PC-3 (cell line): ENCODE results near the gene CD6. TPM values are rescaled to one million over a fixed set of nuclear protein-coding genes. Genes with fewer than 3 reads are reported as not detected.

Experiments
- ATAC-seq: fragments of 200-7000 bp; cut with Tn5 transposase; 2 replicates; pipeline ENCODE4 v1.9.1; 2020; ENCODE audit warnings: mild to moderate bottlenecking, moderate library complexity
- Bru-seq: library from RNA; stranded (reverse); fragments of 400-500 nt; gene quantifications from one replicate; lab custom pipeline; 2021; lab: Mats Ljungman, UMichigan
- BruChase-seq, 2 experiments: library from RNA; stranded (reverse); fragments of 400-500 nt; gene quantifications; one replicate each; lab custom pipeline; 2021; lab: Mats Ljungman, UMichigan
- BruUV-seq: library from RNA; stranded (reverse); fragments of 400-500 nt; replicated peaks from 2 replicates; lab custom pipeline; 2021; lab: Mats Ljungman, UMichigan
- CTCF ChIA-PET: fragments of 300-600 bp; sonication (Branson Sonifier 250); formaldehyde crosslinking; loops from one replicate; lab custom pipeline; 2022; ENCODE audit warnings: antibody characterized with exemption; lab: Charles Lee
- POLR2A ChIA-PET: fragments of 300-600 bp; sonication (Branson Sonifier 250); formaldehyde crosslinking; loops from one replicate; lab custom pipeline; 2022; ENCODE audit warnings: antibody characterized with exemption; ENCODE audit not compliant: unreplicated experiment; lab: Charles Lee
- DNase-seq: peaks from one replicate; pipeline ENCODE4 v3.0.0-alpha.2; 2015
- H2AFZ ChIP-seq: fragments of 300-600 bp; sonication (generic); 2 replicates; pipeline ENCODE4 v1.6.0; 2016; ENCODE audit warnings: antibody characterized with exemption, low read length
- H3F3A ChIP-seq: fragments of 300-600 bp; sonication (generic); one replicate; pipeline ENCODE4 v1.6.0; 2017; ENCODE audit warnings: antibody characterized with exemption, low read length, control low read depth, mild to moderate bottlenecking; ENCODE audit not compliant: unreplicated experiment
- H3K27ac ChIP-seq: fragments of 300-600 bp; sonication (generic); 2 replicates; pipeline ENCODE4 v1.5.1; 2016; ENCODE audit warnings: mild to moderate bottlenecking, low read length
- H3K27me3 ChIP-seq: fragments of 300-600 bp; sonication (generic); 2 replicates; pipeline ENCODE4 v1.6.1; 2016; ENCODE audit warnings: low read length, mixed read lengths
- H3K36me3 ChIP-seq: fragments of 300-600 bp; sonication (generic); 2 replicates; pipeline ENCODE4 v1.6.1; 2016; ENCODE audit warnings: low read depth, mixed run types, low read length, mixed read lengths
- H3K4me1 ChIP-seq: fragments of 300-600 bp; sonication (generic); 2 replicates; pipeline ENCODE4 v1.5.1; 2016; ENCODE audit warnings: low read length; ENCODE audit not compliant: insufficient read depth
- H3K4me2 ChIP-seq: fragments of 300-600 bp; sonication (generic); 2 replicates; pipeline ENCODE4 v1.6.0; 2016; ENCODE audit warnings: low read length
- H3K4me3 ChIP-seq: fragments of 300-600 bp; sonication (generic); 2 replicates; pipeline ENCODE4 v1.5.1; 2016; ENCODE audit warnings: mild to moderate bottlenecking, low read length, mixed read lengths
- H3K79me2 ChIP-seq: fragments of 300-600 bp; sonication (generic); 2 replicates; pipeline ENCODE4 v1.6.1; 2017; ENCODE audit warnings: low read length, mixed read lengths
- H3K9ac ChIP-seq: fragments of 300-600 bp; sonication (generic); 2 replicates; pipeline ENCODE4 v1.6.0; 2016; ENCODE audit warnings: mild to moderate bottlenecking, low read length
- H3K9me2 ChIP-seq: fragments of 300-600 bp; sonication (generic); replicated peaks from 2 replicates; pipeline ENCODE4 v1.6.1; 2016; ENCODE audit warnings: mixed run types, low read length, mixed read lengths
- H3K9me3 ChIP-seq: fragments of 300-600 bp; sonication (generic); 2 replicates; pipeline ENCODE4 v1.6.1; 2016; ENCODE audit warnings: low read length, mixed read lengths
- H4K20me1 ChIP-seq: fragments of 300-600 bp; sonication (generic); 2 replicates; pipeline ENCODE4 v1.6.1; 2016; ENCODE audit warnings: low read length, mixed read lengths
- EZH2 ChIP-seq: fragments of 300-600 bp; sonication (generic); IDR thresholded peaks from one replicate; pipeline ENCODE4 v1.6.1; 2017; ENCODE audit warnings: antibody characterized with exemption, mild to moderate bottlenecking, low read length; ENCODE audit not compliant: unreplicated experiment
- EZH2phosphoT487 ChIP-seq: fragments of 300-600 bp; sonication (generic); IDR thresholded peaks from 2 replicates; pipeline ENCODE4 v1.6.1; 2018; ENCODE audit warnings: mild to moderate bottlenecking, antibody characterized with exemption, low read length, borderline replicate concordance
- intact Hi-C: fragments of 100-400 bp; cut with micrococcal nuclease; formaldehyde crosslinking; loops from 2 replicates; pipeline ENCODE4 v1.9.0; 2023
- long read RNA-seq: library from polyadenylated mRNA; unstranded; transcript quantifications from one replicate; pipeline ENCODE4 v2.0.0, GENCODE V29; 2021; ENCODE audit not compliant: unreplicated experiment
- total RNA-seq: library from RNA; depleted of rRNA; stranded (reverse); fragments of >200 nt; gene quantifications from 2 replicates; pipeline ENCODE4 v1.2.3, GENCODE V29; 2014; rRNA removed
- TF ChIP-seq, protein P1 (sequence below): fragments of 300-600 bp; sonication (generic); conservative IDR thresholded peaks from 2 replicates; pipeline ENCODE4 v1.5.1; 2017; ENCODE audit warnings: antibody characterized with exemption, low read depth, mild to moderate bottlenecking, low read length

CD6 gene, protein sequence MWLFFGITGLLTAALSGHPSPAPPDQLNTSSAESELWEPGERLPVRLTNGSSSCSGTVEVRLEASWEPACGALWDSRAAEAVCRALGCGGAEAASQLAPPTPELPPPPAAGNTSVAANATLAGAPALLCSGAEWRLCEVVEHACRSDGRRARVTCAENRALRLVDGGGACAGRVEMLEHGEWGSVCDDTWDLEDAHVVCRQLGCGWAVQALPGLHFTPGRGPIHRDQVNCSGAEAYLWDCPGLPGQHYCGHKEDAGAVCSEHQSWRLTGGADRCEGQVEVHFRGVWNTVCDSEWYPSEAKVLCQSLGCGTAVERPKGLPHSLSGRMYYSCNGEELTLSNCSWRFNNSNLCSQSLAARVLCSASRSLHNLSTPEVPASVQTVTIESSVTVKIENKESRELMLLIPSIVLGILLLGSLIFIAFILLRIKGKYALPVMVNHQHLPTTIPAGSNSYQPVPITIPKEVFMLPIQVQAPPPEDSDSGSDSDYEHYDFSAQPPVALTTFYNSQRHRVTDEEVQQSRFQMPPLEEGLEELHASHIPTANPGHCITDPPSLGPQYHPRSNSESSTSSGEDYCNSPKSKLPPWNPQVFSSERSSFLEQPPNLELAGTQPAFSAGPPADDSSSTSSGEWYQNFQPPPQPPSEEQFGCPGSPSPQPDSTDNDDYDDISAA
- total RNA-seq (not detected in 2 replicates), Bru-seq, nascent RNA (percentile 2 among the genes with signal in this experiment), BruChase-seq, experiment 1, labeled RNA remaining after a 6-hour chase (percentile 11 among the genes with signal in this experiment), BruChase-seq, experiment 2, labeled RNA remaining after a 2-hour chase (percentile 5 among the genes with signal in this experiment)
- long read RNA-seq: 0 reads

DNA sequence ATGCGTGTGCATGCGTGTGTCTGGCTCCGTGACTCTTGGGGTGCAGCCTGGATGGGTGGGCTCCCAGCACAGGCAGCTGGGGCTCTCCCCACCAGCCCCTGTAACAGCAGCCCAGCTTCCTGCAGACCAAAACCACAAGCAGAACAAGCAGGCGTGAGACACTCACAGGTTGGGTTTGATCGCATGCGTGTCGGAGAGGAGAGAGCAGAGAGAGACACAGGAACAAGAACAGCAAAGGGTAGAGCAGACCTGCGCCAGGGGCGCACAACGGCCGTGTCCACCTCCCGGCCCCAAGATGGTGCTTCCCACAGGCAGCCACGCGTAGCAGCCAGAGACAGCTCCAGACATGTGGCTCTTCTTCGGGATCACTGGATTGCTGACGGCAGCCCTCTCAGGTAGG is at the start of gene CD6:
CD6 (plus strand) TSS at position 161 of the 400 bp plus-strand sequence; CDS start at position 347, 186 bp downstream.
- intact Hi-C loops: no loop called here

GRCh38 chr11:60921777-60922335 is 49.6 kb upstream of the CD6 start:
- ChIA-PET CTCF (no interaction called here), POLR2A (no interaction called here)
- H3F3A ChIP-seq: no peaks in the 10 kb centered on the region
- TF ChIP-seq EZH2 (no peak), EZH2phosphoT487 (no peak)
- TF ChIP-seq, protein P1, sequence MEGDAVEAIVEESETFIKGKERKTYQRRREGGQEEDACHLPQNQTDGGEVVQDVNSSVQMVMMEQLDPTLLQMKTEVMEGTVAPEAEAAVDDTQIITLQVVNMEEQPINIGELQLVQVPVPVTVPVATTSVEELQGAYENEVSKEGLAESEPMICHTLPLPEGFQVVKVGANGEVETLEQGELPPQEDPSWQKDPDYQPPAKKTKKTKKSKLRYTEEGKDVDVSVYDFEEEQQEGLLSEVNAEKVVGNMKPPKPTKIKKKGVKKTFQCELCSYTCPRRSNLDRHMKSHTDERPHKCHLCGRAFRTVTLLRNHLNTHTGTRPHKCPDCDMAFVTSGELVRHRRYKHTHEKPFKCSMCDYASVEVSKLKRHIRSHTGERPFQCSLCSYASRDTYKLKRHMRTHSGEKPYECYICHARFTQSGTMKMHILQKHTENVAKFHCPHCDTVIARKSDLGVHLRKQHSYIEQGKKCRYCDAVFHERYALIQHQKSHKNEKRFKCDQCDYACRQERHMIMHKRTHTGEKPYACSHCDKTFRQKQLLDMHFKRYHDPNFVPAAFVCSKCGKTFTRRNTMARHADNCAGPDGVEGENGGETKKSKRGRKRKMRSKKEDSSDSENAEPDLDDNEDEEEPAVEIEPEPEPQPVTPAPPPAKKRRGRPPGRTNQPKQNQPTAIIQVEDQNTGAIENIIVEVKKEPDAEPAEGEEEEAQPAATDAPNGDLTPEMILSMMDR: no peak
- BruUV-seq: no TSS peak
- intact Hi-C loops: no loop called here
- no peak overlapping the region for H3K4me2 ChIP-seq
- H3K4me1 ChIP-seq: peaks cover 40% of the 10 kb centered on the region
- no peak overlapping the region for H3K9ac ChIP-seq
- H3K4me3 ChIP-seq: no peak overlapping the region
- peaks cover 13% of the 10 kb centered on the region for H4K20me1 ChIP-seq
- peaks cover 42% of the 10 kb centered on the region for H3K79me2 ChIP-seq
- no peak overlapping the region for H3K27ac ChIP-seq
- H3K9me2 ChIP-seq: no peaks in the 10 kb centered on the region
- no peaks in the 10 kb centered on the region for H3K27me3 ChIP-seq
- H3K36me3 ChIP-seq: peaks cover 27% of the 10 kb centered on the region; the same call in 1 of the 2 replicates
- no peak for ATAC-seq
- no peak overlapping the region for H2AFZ ChIP-seq
- DNase-seq: no peak
- H3K9me3 ChIP-seq: no peaks in the 10 kb centered on the region

More for the DNA sequence above, at the start of gene CD6:
- Histone ChIP-seq H4K20me1 (no peaks in the 10 kb centered on the region), H3K4me2 (no peak within 1 kb of the TSS), H3K9me2 (no peaks in the 10 kb centered on the region), H3K9ac (no peak within 1 kb of the TSS), H3K4me3 (no peak within 1 kb of the TSS), H3K79me2 (no peaks in the 10 kb centered on the region), H3K27me3 (peaks cover 26% of the 10 kb centered on the region), H3K27ac (no peak within 1 kb of the TSS), H3F3A (no peaks in the 10 kb centered on the region), H3K36me3 (no peaks in the 10 kb centered on the region), H2AFZ (0 out of 2 replicates have a peak within 1 kb of the TSS, but pooled peaks have one; percentile 11), H3K4me1 (no peaks in the 10 kb centered on the region), H3K9me3 (no peaks in the 10 kb centered on the region)
- no TSS peak for BruUV-seq
- ATAC-seq: no peak
- no peak for DNase-seq
- TF ChIP-seq EZH2 (no peak), EZH2phosphoT487 (no peak)
- TF ChIP-seq, protein P1: no peak
- CTCF ChIA-PET: no interaction called here
- POLR2A ChIA-PET: no interaction called here
